HepG2 (cell line): Measurements from ENCODE around the gene VEGFA. TPM values are rescaled to one million over a fixed set of nuclear protein-coding genes. Genes with fewer than 3 reads are reported as not detected.

Experiments
- ATAC-seq: fragments of 200-7000 bp; cut with Tn5 transposase; 3 replicates; pipeline ENCODE4 v1.9.1; 2020; ENCODE audit warnings: mild to moderate bottlenecking, moderate library complexity
- BruUV-seq: library from RNA; stranded (reverse); fragments of 400-500 nt; replicated peaks from 2 replicates; lab custom pipeline; 2021; lab: Mats Ljungman, UMichigan
- CTCF ChIA-PET: fragments of 300-600 bp; formaldehyde crosslinking; extraction: SDS; loops from one replicate; lab custom pipeline; 2021; ENCODE audit warnings: low total read pairs, inconsistent platforms, low intra/inter-chr PET ratio; lab: Yijun Ruan, JAX
- POLR2A ChIA-PET: fragments of 350-600 bp; sonication (Branson Sonifier 250); formaldehyde crosslinking; loops from one replicate; lab custom pipeline; 2020; ENCODE audit warnings: antibody characterized with exemption, inconsistent platforms; lab: Yijun Ruan, JAX
- DNase-seq: peaks from one replicate; pipeline ENCODE4 v3.0.0-alpha.2; 2015; ENCODE audit warnings: low spot score
- FAIRE-seq: peaks from 3 replicates; lab custom pipeline; 2011; peaks lifted over from hg19 to GRCh38; lab: Jason Lieb, UNC
- H2AFZ ChIP-seq: one replicate; pipeline ENCODE4 v1.6.1; 2011; ENCODE audit warnings: low read length, inconsistent platforms
- H3K27ac ChIP-seq: fragments of 300-600 bp; 3 replicates; pipeline ENCODE4 v1.8.0; 2011; ENCODE audit warnings: mixed run types, mild to moderate bottlenecking, mixed read lengths, low read length, inconsistent platforms; ENCODE audit not compliant: insufficient read depth; ENCODE audit errors: extremely low read length
- H3K27me3 ChIP-seq, 2 experiments: fragments of 200-600 bp in 1 of 2; 2 replicates in 1 of 2; 3 replicates in 1 of 2; pipeline versions ENCODE4 v1.6.0 to v1.8.0; 2011; ENCODE audit warnings: low read length in 2 of 2, mild to moderate bottlenecking in 2 of 2, moderate library complexity in 2 of 2, inconsistent platforms in 1 of 2; ENCODE audit not compliant: insufficient read depth in 2 of 2, control insufficient read depth in 1 of 2
- H3K36me3 ChIP-seq, 2 experiments: fragments of 200-600 bp in 1 of 2; replicated peaks in 1 of 2; 2 replicates in 1 of 2; 3 replicates in 1 of 2; pipeline versions ENCODE4 v1.5.1 to v1.8.0; 2011; ENCODE audit warnings: low read length in 2 of 2, inconsistent platforms in 1 of 2; ENCODE audit not compliant: insufficient read depth in 2 of 2, control insufficient read depth in 1 of 2
- H3K4me1 ChIP-seq: 2 replicates; pipeline ENCODE4 v1.5.1; 2012; ENCODE audit warnings: low read length, inconsistent platforms; ENCODE audit not compliant: insufficient read depth
- H3K4me2 ChIP-seq: 2 replicates; pipeline ENCODE4 v1.6.0; 2011; ENCODE audit warnings: low read depth, low read length, inconsistent platforms
- H3K4me3 ChIP-seq, 3 experiments: fragments of 200-600 bp in 1 of 3; sonication (generic), shearing (Covaris generic) in 1 of 3; replicated peaks in 1 of 3; 2 replicates each; pipeline ENCODE4 v1.5.1; 2011 to 2016; ENCODE audit warnings: low read length in 3 of 3, inconsistent platforms in 2 of 3, low read depth in 2 of 3, mild to moderate bottlenecking in 2 of 3, control low read depth in 1 of 3, mixed read lengths in 1 of 3; ENCODE audit not compliant: insufficient read depth in 1 of 3
- H3K79me2 ChIP-seq: one replicate; pipeline ENCODE4 v1.6.1; 2011; ENCODE audit warnings: low read length, inconsistent platforms; ENCODE audit not compliant: insufficient read depth
- H3K9ac ChIP-seq: 2 replicates; pipeline ENCODE4 v1.6.0; 2011; ENCODE audit warnings: mild to moderate bottlenecking, low read depth, low read length, inconsistent platforms; ENCODE audit not compliant: insufficient read depth
- H3K9me3 ChIP-seq: 2 replicates; pipeline ENCODE4 v1.5.1; 2012; ENCODE audit warnings: mild to moderate bottlenecking, low read length
- H4K20me1 ChIP-seq: 2 replicates; pipeline ENCODE4 v1.6.0; 2011; ENCODE audit warnings: inconsistent platforms, mild to moderate bottlenecking, low read length, moderate library complexity; ENCODE audit not compliant: insufficient read depth
- DPF2 ChIP-seq: sonication (generic); formaldehyde crosslinking; IDR thresholded peaks from 2 replicates; pipeline ENCODE4 v1.4.0; 2020; ENCODE audit warnings: mild to moderate bottlenecking, low read depth, missing genetic modification reagents, borderline replicate concordance
- FOXA1 ChIP-seq, 2 experiments: fragments of 450-650 bp in 1 of 2; sonication (generic) in 1 of 2; formaldehyde crosslinking in 1 of 2; IDR thresholded peaks; 2 replicates each; pipeline versions ENCODE4 v1.4.0 to v1.6.1; 2016 to 2020; ENCODE audit warnings: missing genetic modification reagents in 1 of 2
- GFI1 ChIP-seq: sonication (generic); formaldehyde crosslinking; IDR thresholded peaks from 2 replicates; pipeline ENCODE4 v1.5.0; 2020; ENCODE audit warnings: missing genetic modification reagents, mild to moderate bottlenecking, borderline replicate concordance
- MAFG ChIP-seq: sonication (generic); formaldehyde crosslinking; IDR thresholded peaks from 2 replicates; pipeline ENCODE4 v1.5.1; 2020; ENCODE audit warnings: mild to moderate bottlenecking, missing genetic modification reagents
- MED1 ChIP-seq: sonication (generic); formaldehyde crosslinking; IDR thresholded peaks from 2 replicates; pipeline ENCODE4 v1.4.0; 2020; ENCODE audit warnings: missing genetic modification reagents
- NFE2L1 ChIP-seq: sonication (generic); formaldehyde crosslinking; IDR thresholded peaks from 2 replicates; pipeline ENCODE4 v1.4.0; 2020; ENCODE audit warnings: missing genetic modification reagents, mild to moderate bottlenecking, borderline replicate concordance
- NFYB ChIP-seq: sonication (generic); formaldehyde crosslinking; IDR thresholded peaks from 2 replicates; pipeline ENCODE4 v1.4.0; 2020; ENCODE audit warnings: missing genetic modification reagents
- NFYC ChIP-seq: IDR thresholded peaks from 2 replicates; pipeline ENCODE4 v1.6.1; 2016; ENCODE audit warnings: missing genetic modification reagents, missing compliant biosample characterization
- PITX1 ChIP-seq: sonication (generic); formaldehyde crosslinking; IDR thresholded peaks from 2 replicates; pipeline ENCODE4 v1.5.1; 2020; ENCODE audit warnings: mild to moderate bottlenecking, missing genetic modification reagents
- POLR2AphosphoS5 ChIP-seq: IDR thresholded peaks from 2 replicates; pipeline ENCODE4 v1.6.1; 2012; ENCODE audit warnings: low read depth, low read length
- RFXANK ChIP-seq: IDR thresholded peaks from 2 replicates; pipeline ENCODE4 v1.6.1; 2016
- ZBTB1 ChIP-seq: sonication (generic); formaldehyde crosslinking; IDR thresholded peaks from 2 replicates; pipeline ENCODE4 v1.4.0; 2020; ENCODE audit warnings: missing genetic modification reagents, borderline replicate concordance
- ZNF235 ChIP-seq: sonication (generic); formaldehyde crosslinking; IDR thresholded peaks from 2 replicates; pipeline ENCODE4 v1.8.1; 2023; ENCODE audit warnings: mild to moderate bottlenecking, missing genetic modification reagents, borderline replicate concordance
- ZNF441 ChIP-seq: sonication (generic); formaldehyde crosslinking; IDR thresholded peaks from 2 replicates; pipeline ENCODE4 v1.7.0; 2021; ENCODE audit warnings: missing genetic modification reagents, borderline replicate concordance
- ZNF460 ChIP-seq: sonication (generic); formaldehyde crosslinking; IDR thresholded peaks from 2 replicates; pipeline ENCODE4 v1.5.1; 2020; ENCODE audit warnings: missing genetic modification reagents, mild to moderate bottlenecking, borderline replicate concordance
- ZNF557 ChIP-seq: sonication (generic); formaldehyde crosslinking; IDR thresholded peaks from 2 replicates; pipeline ENCODE4 v1.4.0; 2020; ENCODE audit warnings: missing genetic modification reagents
- WGBS: methylation state at CpG from one replicate; pipeline ENCODE4 v1.1.6; 2017; ENCODE audit warnings: low lambda C conversion rate; 5-methylcytosine and 5-hydroxymethylcytosine counted together
- in situ Hi-C: cut with HindIII; loops from 2 replicates; pipeline ENCODE4 v1.10.0; 2017; ENCODE audit warnings: low pct_unique_long_range_greater_than_20kb; ENCODE audit not compliant: extremely low pct_ligation_motif_present
- intact Hi-C: fragments of 100-400 bp; cut with micrococcal nuclease; formaldehyde crosslinking; loops from one replicate; pipeline ENCODE4 v1.10.0; 2022; ENCODE audit not compliant: unreplicated experiment
- polyA plus RNA-seq, 8 experiments: library from polyadenylated mRNA; depleted of rRNA in 3 of 8; stranded (reverse) in 7 of 8; unstranded in 1 of 8; fragments of >200 nt; fragmentation: Illumina TruSeq in 4 of 8; extraction: Trizol in 4 of 8; gene quantifications; 2 replicates each; pipeline versions ENCODE4 v1.2.1 to v1.2.3, GENCODE V29; 2011 to 2016; ENCODE audit warnings: low read depth in 4 of 8, missing spikeins in 1 of 8, mixed read lengths in 1 of 8; ENCODE audit not compliant: insufficient read depth in 1 of 8
- total RNA-seq, 5 experiments: library from RNA; depleted of rRNA; stranded (reverse); fragments of >200 nt; fragmentation: Illumina TruSeq; extraction: Trizol; gene quantifications; 2 replicates each; pipeline ENCODE4 v1.2.3, GENCODE V29; 2016; ENCODE audit warnings: low read depth in 1 of 5
- TF ChIP-seq, protein P1 (sequence below): sonication (generic); formaldehyde crosslinking; IDR thresholded peaks from 2 replicates; pipeline ENCODE4 v1.4.0; 2020; ENCODE audit warnings: mild to moderate bottlenecking, low read depth, missing genetic modification reagents
- TF ChIP-seq, protein P2 (sequence below): sonication (generic); formaldehyde crosslinking; IDR thresholded peaks from 2 replicates; pipeline ENCODE4 v1.9.0; 2021; ENCODE audit warnings: missing genetic modification reagents, mild to moderate bottlenecking, borderline replicate concordance

The VEGFA gene
- total and polyA plus RNA-seq, 2 of the 13 experiments (the other 11 are each of a cell fraction or from before 2014, with no cell fraction given): 68.1 to 629 TPM

DNA sequence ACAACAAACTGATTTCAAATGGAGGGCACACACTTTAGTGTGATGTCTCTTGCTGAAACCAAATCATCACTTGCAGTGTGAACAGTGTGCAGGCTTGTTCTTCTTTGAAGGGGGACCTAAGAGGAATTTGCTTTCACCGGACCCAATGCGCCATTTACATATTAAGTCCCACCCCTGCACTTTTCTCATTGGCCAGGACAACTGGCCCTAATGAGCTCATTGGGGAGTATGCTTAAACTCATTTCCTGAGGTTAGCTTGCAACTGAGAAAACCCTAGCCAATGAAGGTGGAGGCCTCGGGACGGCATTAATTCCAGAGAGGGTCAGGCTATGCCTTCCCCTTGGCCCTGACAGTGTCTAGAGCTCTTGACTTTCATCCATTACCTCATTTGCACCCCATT is 58.7 kb downstream of the VEGFA start:
- POLR2A ChIA-PET: interaction anchor here (1.8 to 2.7 kb wide), 3 partner anchors 21 to 98 kb away, joined by 4 to 9 read pairs (median 8); partner anchors contain the start of gene VEGFA
- no peak overlapping the region for H3K4me3 ChIP-seq
- TF ChIP-seq NFYC (peak; percentile 46), PITX1 (no peak), NFYB (CRISPR knock-in tag) (peak; percentile 61)
- BruUV-seq: no TSS peak
- WGBS: 48% methylated on average over 4 of the region's 4 CpGs
- H2AFZ ChIP-seq: no peak overlapping the region
- DNase-seq (no peak), ATAC-seq (no peak), FAIRE-seq (no peak)
- no peaks in the 10 kb centered on the region for H3K36me3 ChIP-seq
- intact Hi-C loops: no loop called here
- no peaks in the 10 kb centered on the region for H4K20me1 ChIP-seq
- in situ Hi-C loops: no loop called here
- no peak overlapping the region for H3K4me2 ChIP-seq
- CTCF ChIA-PET: no interaction called here
- H3K4me1 ChIP-seq: peaks cover 65% of the 10 kb centered on the region
- H3K27ac ChIP-seq: no peak overlapping the region
- no peak overlapping the region for H3K9ac ChIP-seq
- H3K79me2 ChIP-seq: no peaks in the 10 kb centered on the region
- H3K27me3 ChIP-seq: peaks cover 2 to 57% of the 10 kb centered on the region in 2 experiments; a peak in 3 of 5 replicates
- no peaks in the 10 kb centered on the region for H3K9me3 ChIP-seq

DNA sequence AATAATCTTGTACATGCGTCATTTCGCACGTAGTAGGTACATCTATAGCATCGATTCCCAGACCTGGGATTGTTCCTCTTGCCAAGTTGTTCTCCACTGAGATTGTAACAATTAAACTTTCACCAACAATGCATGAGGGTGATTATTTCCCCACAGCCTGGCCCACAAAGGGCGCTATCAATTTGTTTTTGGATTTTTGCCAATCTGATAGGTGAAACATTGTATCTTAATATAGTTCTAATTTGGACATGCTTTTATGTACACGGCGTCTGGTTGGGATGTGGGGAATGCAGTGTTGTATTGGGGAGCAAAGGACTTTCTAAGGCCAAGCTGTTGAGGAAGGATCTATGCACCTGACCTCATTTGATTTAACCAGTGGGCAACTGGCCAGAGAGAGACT is 59.5 kb downstream of the VEGFA start:
- FAIRE-seq: no peak
- TF ChIP-seq, protein P1, sequence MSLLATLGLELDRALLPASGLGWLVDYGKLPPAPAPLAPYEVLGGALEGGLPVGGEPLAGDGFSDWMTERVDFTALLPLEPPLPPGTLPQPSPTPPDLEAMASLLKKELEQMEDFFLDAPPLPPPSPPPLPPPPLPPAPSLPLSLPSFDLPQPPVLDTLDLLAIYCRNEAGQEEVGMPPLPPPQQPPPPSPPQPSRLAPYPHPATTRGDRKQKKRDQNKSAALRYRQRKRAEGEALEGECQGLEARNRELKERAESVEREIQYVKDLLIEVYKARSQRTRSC: no peak
- TF ChIP-seq, protein P2, sequence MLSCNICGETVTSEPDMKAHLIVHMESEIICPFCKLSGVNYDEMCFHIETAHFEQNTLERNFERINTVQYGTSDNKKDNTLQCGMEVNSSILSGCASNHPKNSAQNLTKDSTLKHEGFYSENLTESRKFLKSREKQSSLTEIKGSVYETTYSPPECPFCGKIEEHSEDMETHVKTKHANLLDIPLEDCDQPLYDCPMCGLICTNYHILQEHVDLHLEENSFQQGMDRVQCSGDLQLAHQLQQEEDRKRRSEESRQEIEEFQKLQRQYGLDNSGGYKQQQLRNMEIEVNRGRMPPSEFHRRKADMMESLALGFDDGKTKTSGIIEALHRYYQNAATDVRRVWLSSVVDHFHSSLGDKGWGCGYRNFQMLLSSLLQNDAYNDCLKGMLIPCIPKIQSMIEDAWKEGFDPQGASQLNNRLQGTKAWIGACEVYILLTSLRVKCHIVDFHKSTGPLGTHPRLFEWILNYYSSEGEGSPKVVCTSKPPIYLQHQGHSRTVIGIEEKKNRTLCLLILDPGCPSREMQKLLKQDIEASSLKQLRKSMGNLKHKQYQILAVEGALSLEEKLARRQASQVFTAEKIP (CRISPR knock-in tag): no peak
- no peak for TF ChIP-seq POLR2AphosphoS5
- no peak for TF ChIP-seq ZNF235 (CRISPR knock-in tag)
- TF ChIP-seq ZBTB1 (CRISPR knock-in tag): no peak
- no peak for TF ChIP-seq ZNF441 (CRISPR knock-in tag)
- no peak for TF ChIP-seq GFI1
- no peak for TF ChIP-seq NFE2L1 (CRISPR knock-in tag)
- TF ChIP-seq ZNF460 (CRISPR knock-in tag): no peak
- TF ChIP-seq MED1 (CRISPR knock-in tag): no peak
- TF ChIP-seq DPF2 (CRISPR knock-in tag): no peak
- no peak for TF ChIP-seq FOXA1 (IDR thresholded peaks at IDR 0.05)
- TF ChIP-seq FOXA1 (CRISPR knock-in tag; IDR thresholded peaks at IDR 0.05): no peak
- TF ChIP-seq ZNF557 (CRISPR knock-in tag): no peak
- no peak for TF ChIP-seq RFXANK (CRISPR knock-in tag)
- no peak for TF ChIP-seq MAFG (CRISPR knock-in tag)

More for the DNA sequence above, 59.5 kb downstream of the VEGFA start:
- ChIA-PET CTCF (no interaction called here), POLR2A (interaction anchor here (1.8 to 2.7 kb wide), 2 partner anchors 22 to 97 kb away, joined by 4 to 9 read pairs; no protein-coding TSS in a partner anchor)
- ATAC-seq (no peak), DNase-seq (no peak)
- H3K9me3 ChIP-seq: no peaks in the 10 kb centered on the region
- no peaks in the 10 kb centered on the region for H3K79me2 ChIP-seq
- H3K36me3 ChIP-seq: no peaks in the 10 kb centered on the region
- no TSS peak for BruUV-seq
- no peak overlapping the region for H3K4me3 ChIP-seq
- no peaks in the 10 kb centered on the region for H4K20me1 ChIP-seq
- whole genome bisulfite sequencing: 52% methylated on average over 7 of the region's 7 CpGs
- H3K27me3 ChIP-seq: peaks cover 2 to 64% of the 10 kb centered on the region in 2 experiments; a peak in 3 of 5 replicates
- H3K4me2 ChIP-seq: no peak overlapping the region
- peaks cover 65% of the 10 kb centered on the region for H3K4me1 ChIP-seq
- H2AFZ ChIP-seq: no peak overlapping the region
- H3K9ac ChIP-seq: no peak overlapping the region
- in situ Hi-C loops (no loop called here), intact Hi-C loops (no loop called here)
- H3K27ac ChIP-seq: no peak overlapping the region
